HEK293 (cell line): Measurements from ENCODE around the gene CMPK1.

Experiments used
- CTCF ChIA-PET: fragments of 350-600 bp; formaldehyde crosslinking; extraction: SDS; loops from one replicate; lab custom pipeline; 2021; ENCODE audit warnings: antibody characterized with exemption; lab: Yijun Ruan, JAX
- POLR2A ChIA-PET: fragments of 300-600 bp; formaldehyde crosslinking; extraction: SDS; loops from one replicate; lab custom pipeline; 2020; ENCODE audit warnings: antibody characterized with exemption, inconsistent platforms; lab: Yijun Ruan, JAX
- H3K27ac ChIP-seq: fragments of 200-500 bp; sonication (Bioruptor generic); 2 replicates; pipeline ENCODE4 v1.5.1; 2014; ENCODE audit warnings: low read depth, low read length, control low read depth, inconsistent platforms; ENCODE audit errors: extremely low read depth
- H3K36me3 ChIP-seq, 2 experiments: fragments of 200-500 bp in 1 of 2; sonication (Bioruptor generic) in 1 of 2; 1 replicate in 1 of 2; 2 replicates in 1 of 2; pipeline ENCODE4 v1.5.1; 2014 to 2017; ENCODE audit warnings: inconsistent platforms in 2 of 2, low read length in 2 of 2; ENCODE audit not compliant: control insufficient read depth in 2 of 2, insufficient read depth in 1 of 2
- H3K4me1 ChIP-seq: fragments of 200-500 bp; sonication (Bioruptor generic); 2 replicates; pipeline ENCODE4 v1.5.1; 2014; ENCODE audit warnings: mild to moderate bottlenecking, low read length, inconsistent platforms; ENCODE audit not compliant: control insufficient read depth, insufficient read depth
- H3K4me3 ChIP-seq: 2 replicates; pipeline ENCODE4 v1.5.1; 2011; ENCODE audit warnings: low read depth, mild to moderate bottlenecking, control low read depth, low read length, moderate library complexity
- H3K9me3 ChIP-seq: fragments of 200-500 bp; sonication (Bioruptor generic); 2 replicates; pipeline ENCODE4 v1.5.1; 2014; ENCODE audit warnings: low read depth, low read length, inconsistent platforms; ENCODE audit not compliant: control insufficient read depth, insufficient read depth
- GLI4 ChIP-seq: fragments of 450-650 bp; formaldehyde crosslinking; IDR thresholded peaks from 2 replicates; pipeline ENCODE4 v1.5.1; 2016; ENCODE audit warnings: missing biosample characterization, missing genetic modification characterization
- KLF8 ChIP-seq: fragments of 450-650 bp; formaldehyde crosslinking; IDR thresholded peaks from 2 replicates; pipeline ENCODE4 v1.5.1; 2016; ENCODE audit warnings: missing biosample characterization, missing genetic modification characterization
- OSR2 ChIP-seq: fragments of 450-650 bp; formaldehyde crosslinking; IDR thresholded peaks from 2 replicates; pipeline ENCODE4 v1.5.1; 2016; ENCODE audit warnings: missing biosample characterization, missing genetic modification characterization
- ZNF132 ChIP-seq: fragments of 450-650 bp; formaldehyde crosslinking; IDR thresholded peaks from 2 replicates; pipeline ENCODE4 v1.5.1; 2017; ENCODE audit warnings: missing biosample characterization, missing genetic modification characterization, borderline replicate concordance
- ZNF174 ChIP-seq: fragments of 450-650 bp; formaldehyde crosslinking; IDR thresholded peaks from 2 replicates; pipeline ENCODE4 v1.5.0; 2017; ENCODE audit warnings: missing biosample characterization, mild to moderate bottlenecking, missing genetic modification characterization
- ZNF19 ChIP-seq: fragments of 450-650 bp; formaldehyde crosslinking; IDR thresholded peaks from 2 replicates; pipeline ENCODE4; 2016; ENCODE audit warnings: missing biosample characterization, missing genetic modification characterization, low read depth
- ZNF211 ChIP-seq: fragments of 450-650 bp; formaldehyde crosslinking; IDR thresholded peaks from 2 replicates; pipeline ENCODE4 v1.5.1; 2016; ENCODE audit warnings: low read depth, missing biosample characterization, missing genetic modification characterization
- ZNF274 ChIP-seq, 2 experiments: fragments of 200-500 bp in 1 of 2; fragments of 450-650 bp in 1 of 2; sonication (Bioruptor generic) in 1 of 2; formaldehyde crosslinking in 1 of 2; IDR thresholded peaks; 2 replicates each; pipeline versions ENCODE4 v1.5.1 to v1.6.1; 2014 to 2016; ENCODE audit warnings: borderline replicate concordance in 1 of 2, inconsistent platforms in 1 of 2, low read length in 1 of 2, missing biosample characterization in 1 of 2, missing genetic modification characterization in 1 of 2
- ZNF350 ChIP-seq: fragments of 450-650 bp; formaldehyde crosslinking; IDR thresholded peaks from 2 replicates; pipeline ENCODE4 v1.5.0; 2017; ENCODE audit warnings: missing biosample characterization, mild to moderate bottlenecking, missing genetic modification characterization
- ZNF48 ChIP-seq: fragments of 450-650 bp; formaldehyde crosslinking; IDR thresholded peaks from 2 replicates; pipeline ENCODE4 v1.5.1; 2016; ENCODE audit warnings: missing biosample characterization, missing genetic modification characterization
- ZNF580 ChIP-seq: fragments of 450-650 bp; formaldehyde crosslinking; IDR thresholded peaks from 2 replicates; pipeline ENCODE4 v1.5.1; 2016; ENCODE audit warnings: missing biosample characterization, missing genetic modification characterization
- ZNF658 ChIP-seq: fragments of 450-650 bp; formaldehyde crosslinking; IDR thresholded peaks from 2 replicates; pipeline ENCODE4; 2016; ENCODE audit warnings: missing biosample characterization, missing genetic modification characterization
- ZNF677 ChIP-seq: fragments of 450-650 bp; IDR thresholded peaks from 2 replicates; pipeline ENCODE4 v1.5.0; 2018; ENCODE audit warnings: missing biosample characterization, mild to moderate bottlenecking, missing genetic modification characterization, moderate library complexity
- ZNF76 ChIP-seq: fragments of 450-650 bp; formaldehyde crosslinking; IDR thresholded peaks from 2 replicates; pipeline ENCODE4; 2016; ENCODE audit warnings: low read depth, missing biosample characterization, missing genetic modification characterization, borderline replicate concordance
- ZNF791 ChIP-seq: fragments of 450-650 bp; formaldehyde crosslinking; IDR thresholded peaks from 2 replicates; pipeline ENCODE4 v1.5.1; 2016; ENCODE audit warnings: missing biosample characterization, missing genetic modification characterization
- ZNF837 ChIP-seq: fragments of 450-650 bp; formaldehyde crosslinking; IDR thresholded peaks from 2 replicates; pipeline ENCODE4 v1.5.1; 2016; ENCODE audit warnings: missing biosample characterization, missing genetic modification characterization
- ZNF843 ChIP-seq: fragments of 450-650 bp; formaldehyde crosslinking; IDR thresholded peaks from 2 replicates; pipeline ENCODE4 v1.5.1; 2016; ENCODE audit warnings: missing biosample characterization, missing genetic modification characterization
- TF ChIP-seq, protein P1 (sequence below): fragments of 450-650 bp; formaldehyde crosslinking; IDR thresholded peaks from 2 replicates; pipeline ENCODE4 v1.5.1; 2016; ENCODE audit warnings: missing biosample characterization, missing genetic modification characterization
- TF ChIP-seq, protein P2 (sequence below): fragments of 450-650 bp; formaldehyde crosslinking; IDR thresholded peaks from 2 replicates; pipeline ENCODE4 v1.5.1; 2016; ENCODE audit warnings: missing biosample characterization, missing genetic modification characterization
- TF ChIP-seq, protein P3 (sequence below): fragments of 450-650 bp; formaldehyde crosslinking; IDR thresholded peaks from 2 replicates; pipeline ENCODE4 v1.5.1; 2017; ENCODE audit warnings: missing biosample characterization, missing genetic modification characterization
- TF ChIP-seq, protein P4 (sequence below): fragments of 450-650 bp; formaldehyde crosslinking; IDR thresholded peaks from 2 replicates; pipeline ENCODE4 v1.5.1; 2016; ENCODE audit warnings: missing biosample characterization, missing genetic modification characterization
- TF ChIP-seq, protein P5 (sequence below): fragments of 450-650 bp; formaldehyde crosslinking; IDR thresholded peaks from 2 replicates; pipeline ENCODE4 v1.5.1; 2016; ENCODE audit warnings: missing biosample characterization, missing genetic modification characterization

CMPK1 gene

GRCh38 chr1:47393141-47393540 is 59.6 kb downstream of the CMPK1 start:
- Histone ChIP-seq H3K36me3 (no peaks in the 10 kb centered on the region), H3K9me3 (no peaks in the 10 kb centered on the region), H3K27ac (no peak overlapping the region), H3K4me3 (no peak overlapping the region)
- POLR2A ChIA-PET: no interaction called here
- CTCF ChIA-PET: interaction anchor here (0.6 to 8.1 kb wide), 4 partner anchors 30 to 773 kb away, joined by 3 to 151 read pairs (median 4); no protein-coding TSS in a partner anchor
- TF ChIP-seq ZNF48 (tag by site-specific recombination) (no peak), ZNF843 (no peak), ZNF274 (IDR thresholded peaks at IDR 0.05; ENCODE audit: low read length) (no peak), ZNF274 (tag by site-specific recombination; IDR thresholded peaks at IDR 0.05; ENCODE audit: borderline replicate concordance) (no peak), ZNF658 (tag by site-specific recombination) (no peak), ZNF211 (tag by site-specific recombination) (no peak), KLF8 (no peak), ZNF174 (no peak), ZNF76 (tag by site-specific recombination) (no peak), ZNF19 (tag by site-specific recombination) (no peak), ZNF837 (no peak)
- TF ChIP-seq, protein P1, sequence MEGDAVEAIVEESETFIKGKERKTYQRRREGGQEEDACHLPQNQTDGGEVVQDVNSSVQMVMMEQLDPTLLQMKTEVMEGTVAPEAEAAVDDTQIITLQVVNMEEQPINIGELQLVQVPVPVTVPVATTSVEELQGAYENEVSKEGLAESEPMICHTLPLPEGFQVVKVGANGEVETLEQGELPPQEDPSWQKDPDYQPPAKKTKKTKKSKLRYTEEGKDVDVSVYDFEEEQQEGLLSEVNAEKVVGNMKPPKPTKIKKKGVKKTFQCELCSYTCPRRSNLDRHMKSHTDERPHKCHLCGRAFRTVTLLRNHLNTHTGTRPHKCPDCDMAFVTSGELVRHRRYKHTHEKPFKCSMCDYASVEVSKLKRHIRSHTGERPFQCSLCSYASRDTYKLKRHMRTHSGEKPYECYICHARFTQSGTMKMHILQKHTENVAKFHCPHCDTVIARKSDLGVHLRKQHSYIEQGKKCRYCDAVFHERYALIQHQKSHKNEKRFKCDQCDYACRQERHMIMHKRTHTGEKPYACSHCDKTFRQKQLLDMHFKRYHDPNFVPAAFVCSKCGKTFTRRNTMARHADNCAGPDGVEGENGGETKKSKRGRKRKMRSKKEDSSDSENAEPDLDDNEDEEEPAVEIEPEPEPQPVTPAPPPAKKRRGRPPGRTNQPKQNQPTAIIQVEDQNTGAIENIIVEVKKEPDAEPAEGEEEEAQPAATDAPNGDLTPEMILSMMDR: no peak
- TF ChIP-seq, protein P2, sequence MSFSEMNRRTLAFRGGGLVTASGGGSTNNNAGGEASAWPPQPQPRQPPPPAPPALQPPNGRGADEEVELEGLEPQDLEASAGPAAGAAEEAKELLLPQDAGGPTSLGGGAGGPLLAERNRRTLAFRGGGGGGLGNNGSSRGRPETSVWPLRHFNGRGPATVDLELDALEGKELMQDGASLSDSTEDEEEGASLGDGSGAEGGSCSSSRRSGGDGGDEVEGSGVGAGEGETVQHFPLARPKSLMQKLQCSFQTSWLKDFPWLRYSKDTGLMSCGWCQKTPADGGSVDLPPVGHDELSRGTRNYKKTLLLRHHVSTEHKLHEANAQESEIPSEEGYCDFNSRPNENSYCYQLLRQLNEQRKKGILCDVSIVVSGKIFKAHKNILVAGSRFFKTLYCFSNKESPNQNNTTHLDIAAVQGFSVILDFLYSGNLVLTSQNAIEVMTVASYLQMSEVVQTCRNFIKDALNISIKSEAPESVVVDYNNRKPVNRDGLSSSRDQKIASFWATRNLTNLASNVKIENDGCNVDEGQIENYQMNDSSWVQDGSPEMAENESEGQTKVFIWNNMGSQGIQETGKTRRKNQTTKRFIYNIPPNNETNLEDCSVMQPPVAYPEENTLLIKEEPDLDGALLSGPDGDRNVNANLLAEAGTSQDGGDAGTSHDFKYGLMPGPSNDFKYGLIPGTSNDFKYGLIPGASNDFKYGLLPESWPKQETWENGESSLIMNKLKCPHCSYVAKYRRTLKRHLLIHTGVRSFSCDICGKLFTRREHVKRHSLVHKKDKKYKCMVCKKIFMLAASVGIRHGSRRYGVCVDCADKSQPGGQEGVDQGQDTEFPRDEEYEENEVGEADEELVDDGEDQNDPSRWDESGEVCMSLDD (tag by site-specific recombination): no peak
- TF ChIP-seq, protein P3, sequence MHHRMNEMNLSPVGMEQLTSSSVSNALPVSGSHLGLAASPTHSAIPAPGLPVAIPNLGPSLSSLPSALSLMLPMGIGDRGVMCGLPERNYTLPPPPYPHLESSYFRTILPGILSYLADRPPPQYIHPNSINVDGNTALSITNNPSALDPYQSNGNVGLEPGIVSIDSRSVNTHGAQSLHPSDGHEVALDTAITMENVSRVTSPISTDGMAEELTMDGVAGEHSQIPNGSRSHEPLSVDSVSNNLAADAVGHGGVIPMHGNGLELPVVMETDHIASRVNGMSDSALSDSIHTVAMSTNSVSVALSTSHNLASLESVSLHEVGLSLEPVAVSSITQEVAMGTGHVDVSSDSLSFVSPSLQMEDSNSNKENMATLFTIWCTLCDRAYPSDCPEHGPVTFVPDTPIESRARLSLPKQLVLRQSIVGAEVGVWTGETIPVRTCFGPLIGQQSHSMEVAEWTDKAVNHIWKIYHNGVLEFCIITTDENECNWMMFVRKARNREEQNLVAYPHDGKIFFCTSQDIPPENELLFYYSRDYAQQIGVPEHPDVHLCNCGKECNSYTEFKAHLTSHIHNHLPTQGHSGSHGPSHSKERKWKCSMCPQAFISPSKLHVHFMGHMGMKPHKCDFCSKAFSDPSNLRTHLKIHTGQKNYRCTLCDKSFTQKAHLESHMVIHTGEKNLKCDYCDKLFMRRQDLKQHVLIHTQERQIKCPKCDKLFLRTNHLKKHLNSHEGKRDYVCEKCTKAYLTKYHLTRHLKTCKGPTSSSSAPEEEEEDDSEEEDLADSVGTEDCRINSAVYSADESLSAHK (tag by site-specific recombination): no peak
- TF ChIP-seq, protein P4, sequence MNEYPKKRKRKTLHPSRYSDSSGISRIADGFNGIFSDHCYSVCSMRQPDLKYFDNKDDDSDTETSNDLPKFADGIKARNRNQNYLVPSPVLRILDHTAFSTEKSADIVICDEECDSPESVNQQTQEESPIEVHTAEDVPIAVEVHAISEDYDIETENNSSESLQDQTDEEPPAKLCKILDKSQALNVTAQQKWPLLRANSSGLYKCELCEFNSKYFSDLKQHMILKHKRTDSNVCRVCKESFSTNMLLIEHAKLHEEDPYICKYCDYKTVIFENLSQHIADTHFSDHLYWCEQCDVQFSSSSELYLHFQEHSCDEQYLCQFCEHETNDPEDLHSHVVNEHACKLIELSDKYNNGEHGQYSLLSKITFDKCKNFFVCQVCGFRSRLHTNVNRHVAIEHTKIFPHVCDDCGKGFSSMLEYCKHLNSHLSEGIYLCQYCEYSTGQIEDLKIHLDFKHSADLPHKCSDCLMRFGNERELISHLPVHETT (tag by site-specific recombination): no peak
- TF ChIP-seq, protein P5, sequence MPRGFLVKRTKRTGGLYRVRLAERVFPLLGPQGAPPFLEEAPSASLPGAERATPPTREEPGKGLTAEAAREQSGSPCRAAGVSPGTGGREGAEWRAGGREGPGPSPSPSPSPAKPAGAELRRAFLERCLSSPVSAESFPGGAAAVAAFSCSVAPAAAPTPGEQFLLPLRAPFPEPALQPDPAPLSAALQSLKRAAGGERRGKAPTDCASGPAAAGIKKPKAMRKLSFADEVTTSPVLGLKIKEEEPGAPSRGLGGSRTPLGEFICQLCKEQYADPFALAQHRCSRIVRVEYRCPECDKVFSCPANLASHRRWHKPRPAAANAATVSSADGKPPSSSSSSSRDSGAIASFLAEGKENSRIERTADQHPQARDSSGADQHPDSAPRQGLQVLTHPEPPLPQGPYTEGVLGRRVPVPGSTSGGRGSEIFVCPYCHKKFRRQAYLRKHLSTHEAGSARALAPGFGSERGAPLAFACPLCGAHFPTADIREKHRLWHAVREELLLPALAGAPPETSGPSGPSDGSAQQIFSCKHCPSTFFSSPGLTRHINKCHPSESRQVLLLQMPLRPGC (tag by site-specific recombination): no peak
- TF ChIP-seq, all 188 proteins: peak for 0
- H3K4me1 ChIP-seq: no peaks in the 10 kb centered on the region

DNA sequence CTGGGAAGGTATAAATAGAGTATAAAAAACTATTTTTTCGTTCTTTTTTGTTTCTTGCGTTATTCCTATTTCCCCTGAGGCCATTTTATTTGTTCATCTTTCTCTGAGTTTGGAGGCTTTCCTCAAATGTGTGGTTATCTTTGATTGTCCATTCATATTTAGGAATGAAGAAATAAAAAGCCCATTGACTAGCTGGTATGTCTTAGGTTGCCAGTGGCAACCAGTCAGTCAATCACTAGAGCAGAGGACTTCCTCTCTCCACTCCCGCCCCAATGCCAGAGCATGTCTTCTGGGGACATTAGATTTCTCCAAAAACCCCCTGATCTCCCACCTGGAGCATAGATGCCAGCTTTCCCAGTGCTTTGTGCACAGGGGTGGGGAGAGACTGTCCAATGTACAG is 61.8 kb downstream of the CMPK1 start:
- H3K36me3 ChIP-seq: no peaks in the 10 kb centered on the region
- H3K9me3 ChIP-seq: no peaks in the 10 kb centered on the region
- no peak overlapping the region for H3K27ac ChIP-seq
- TF ChIP-seq ZNF791 (tag by site-specific recombination) (no peak), ZNF580 (tag by site-specific recombination) (no peak), GLI4 (no peak), OSR2 (tag by site-specific recombination) (no peak), ZNF677 (no peak), ZNF132 (no peak), ZNF350 (no peak)
- H3K4me1 ChIP-seq: no peaks in the 10 kb centered on the region
- ChIA-PET POLR2A (no interaction called here), CTCF (interaction anchor here (0.6 to 3.1 kb wide), 7 partner anchors 29 to 1959 kb away, joined by 3 to 13 read pairs (median 4); no protein-coding TSS in a partner anchor)
- H3K4me3 ChIP-seq: no peak overlapping the region
